Gastroesophageal sphincter (tissue), 3 donors: Measurements from ENCODE around the gene TMBIM1.

Experiments used
- CTCF ChIP-seq, 4 experiments: fragments of 200-600 bp in 2 of 4; fragments of 450-650 bp in 2 of 4; sonication (generic) in 1 of 4; IDR thresholded peaks; one replicate each; pipeline ENCODE4 v1.5.1; 2017 to 2019; ENCODE audit warnings: antibody characterized with exemption in 4 of 4, mild to moderate bottlenecking in 2 of 4, moderate library complexity in 2 of 4
- EP300 ChIP-seq: sonication (generic); formaldehyde crosslinking; IDR thresholded peaks from one replicate; pipeline ENCODE4 v1.6.1; 2017; ENCODE audit warnings: antibody characterized with exemption, mild to moderate bottlenecking
- POLR2A ChIP-seq, 2 donors: fragments of 450-650 bp; IDR thresholded peaks; one replicate each; pipeline ENCODE4 v1.6.1; 2017; ENCODE audit warnings: antibody characterized with exemption in 2 of 2, mild to moderate bottlenecking in 2 of 2, moderate library complexity in 1 of 2

- TF ChIP-seq CTCF (IDR thresholded peaks at IDR 0.05): no peak
- no peak for TF ChIP-seq POLR2A (IDR thresholded peaks at IDR 0.05)
- TF ChIP-seq EP300: no peak
These were observed 820 bp downstream of the TMBIM1 start for GRCh38 chr2:218291318-218292047.
